ENCODE results near the gene NR6A1.

The NR6A1 gene

GRCh38 chr9:124510650-124511425, 260.3 kb downstream of the NR6A1 start:
- no peak overlapping the region for H2AFZ ChIP-seq (ENCODE audit: low read depth, low read length, severe bottlenecking)
- TF ChIP-seq EZH2phosphoT487 (conservative IDR thresholded peaks at IDR 0.05; ENCODE audit: low read length): no peak
- TF ChIP-seq, protein P1, sequence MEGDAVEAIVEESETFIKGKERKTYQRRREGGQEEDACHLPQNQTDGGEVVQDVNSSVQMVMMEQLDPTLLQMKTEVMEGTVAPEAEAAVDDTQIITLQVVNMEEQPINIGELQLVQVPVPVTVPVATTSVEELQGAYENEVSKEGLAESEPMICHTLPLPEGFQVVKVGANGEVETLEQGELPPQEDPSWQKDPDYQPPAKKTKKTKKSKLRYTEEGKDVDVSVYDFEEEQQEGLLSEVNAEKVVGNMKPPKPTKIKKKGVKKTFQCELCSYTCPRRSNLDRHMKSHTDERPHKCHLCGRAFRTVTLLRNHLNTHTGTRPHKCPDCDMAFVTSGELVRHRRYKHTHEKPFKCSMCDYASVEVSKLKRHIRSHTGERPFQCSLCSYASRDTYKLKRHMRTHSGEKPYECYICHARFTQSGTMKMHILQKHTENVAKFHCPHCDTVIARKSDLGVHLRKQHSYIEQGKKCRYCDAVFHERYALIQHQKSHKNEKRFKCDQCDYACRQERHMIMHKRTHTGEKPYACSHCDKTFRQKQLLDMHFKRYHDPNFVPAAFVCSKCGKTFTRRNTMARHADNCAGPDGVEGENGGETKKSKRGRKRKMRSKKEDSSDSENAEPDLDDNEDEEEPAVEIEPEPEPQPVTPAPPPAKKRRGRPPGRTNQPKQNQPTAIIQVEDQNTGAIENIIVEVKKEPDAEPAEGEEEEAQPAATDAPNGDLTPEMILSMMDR (IDR thresholded peaks at IDR 0.05; ENCODE audit: insufficient read depth, low read length, poor library complexity, severe bottlenecking): no peak
- no peak overlapping the region for H3K27ac ChIP-seq (ENCODE audit: low read depth, low read length)
- H4K20me1 ChIP-seq (ENCODE audit: low read depth, low read length): no peaks in the 10 kb centered on the region
- no peaks in the 10 kb centered on the region for H3K9me3 ChIP-seq (ENCODE audit: insufficient read depth, low read length)
- H3K9ac ChIP-seq (ENCODE audit: low read length): no peak overlapping the region
- no peaks in the 10 kb centered on the region for H3K9me2 ChIP-seq (replicated peaks; ENCODE audit: insufficient read depth, low read length)
- H3K36me3 ChIP-seq (ENCODE audit: low read length): no peaks in the 10 kb centered on the region
- H3K27me3 ChIP-seq (ENCODE audit: low read length): no peaks in the 10 kb centered on the region
- no peak overlapping the region for H3K4me2 ChIP-seq (ENCODE audit: low read depth, low read length, poor library complexity, severe bottlenecking)
- no peaks in the 10 kb centered on the region for H3F3A ChIP-seq (ENCODE audit: insufficient read depth)
- no peaks in the 10 kb centered on the region for H3K79me2 ChIP-seq (ENCODE audit: insufficient read depth, low read length)
- H3K4me3 ChIP-seq (ENCODE audit: insufficient read depth, low read length, poor library complexity, severe bottlenecking): no peak overlapping the region

DNA sequence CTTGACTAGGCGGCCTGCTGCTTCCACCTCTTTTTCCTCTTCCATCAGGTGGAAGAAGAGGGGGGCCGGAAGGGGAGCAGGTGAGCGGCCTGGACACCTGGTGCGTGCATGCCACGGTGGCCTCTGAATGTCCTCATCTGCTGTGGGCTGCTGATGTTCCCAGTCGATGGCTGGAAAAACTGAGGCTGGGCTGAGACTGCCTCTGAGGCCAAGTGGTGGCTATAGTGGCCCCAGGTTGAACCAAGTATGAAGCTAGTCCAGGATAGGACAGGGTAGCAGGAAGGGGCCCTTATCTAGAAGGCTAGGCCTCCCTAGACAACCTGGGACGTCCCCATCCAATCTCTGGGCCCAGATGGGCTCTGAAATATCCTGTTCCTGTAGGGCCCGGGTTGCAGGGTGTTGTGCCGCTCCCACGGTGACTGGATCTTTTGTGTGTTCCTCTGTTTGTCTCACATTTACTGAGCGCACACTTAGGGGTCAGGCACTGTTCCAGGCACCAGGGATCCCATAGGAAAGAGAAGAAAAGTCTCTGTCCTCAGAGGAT, 263.2 kb downstream of the NR6A1 start:
- Histone ChIP-seq H3F3A (ENCODE audit: insufficient read depth) (no peaks in the 10 kb centered on the region), H3K79me2 (ENCODE audit: insufficient read depth, low read length) (no peaks in the 10 kb centered on the region), H2AFZ (ENCODE audit: low read depth, low read length, severe bottlenecking) (no peak overlapping the region), H4K20me1 (ENCODE audit: low read depth, low read length) (no peaks in the 10 kb centered on the region), H3K27ac (ENCODE audit: low read depth, low read length) (no peak overlapping the region), H3K4me3 (ENCODE audit: insufficient read depth, low read length, poor library complexity, severe bottlenecking) (no peak overlapping the region), H3K27me3 (ENCODE audit: low read length) (no peaks in the 10 kb centered on the region), H3K4me2 (ENCODE audit: low read depth, low read length, poor library complexity, severe bottlenecking) (no peak overlapping the region), H3K36me3 (ENCODE audit: low read length) (no peaks in the 10 kb centered on the region), H3K9ac (ENCODE audit: low read length) (no peak overlapping the region), H3K9me3 (ENCODE audit: insufficient read depth, low read length) (no peaks in the 10 kb centered on the region), H3K9me2 (replicated peaks; ENCODE audit: insufficient read depth, low read length) (no peaks in the 10 kb centered on the region)
- TF ChIP-seq, protein P1 (IDR thresholded peaks at IDR 0.05; ENCODE audit: insufficient read depth, low read length, poor library complexity, severe bottlenecking): no peak
- TF ChIP-seq EZH2phosphoT487 (conservative IDR thresholded peaks at IDR 0.05; ENCODE audit: low read length): no peak

GRCh38 chr9:124506931-124507879, 263.9 kb downstream of the NR6A1 start, which contains the start of gene NR5A1:
Gene NR5A1, minus strand, starts transcription at chr9:124507399. Its CDS starts 4,004 bp downstream, at chr9:124503395.
- no peak for TF ChIP-seq EZH2phosphoT487 (conservative IDR thresholded peaks at IDR 0.05; ENCODE audit: low read length)
- TF ChIP-seq, protein P1 (IDR thresholded peaks at IDR 0.05; ENCODE audit: insufficient read depth, low read length, poor library complexity, severe bottlenecking): no peak
- H2AFZ ChIP-seq (ENCODE audit: low read depth, low read length, severe bottlenecking): no peak within 1 kb of the TSS
- H3K27me3 ChIP-seq (ENCODE audit: low read length): no peaks in the 10 kb centered on the region
- H3K27ac ChIP-seq (ENCODE audit: low read depth, low read length): no peak within 1 kb of the TSS
- no peaks in the 10 kb centered on the region for H4K20me1 ChIP-seq (ENCODE audit: low read depth, low read length)
- H3K36me3 ChIP-seq (ENCODE audit: low read length): no peaks in the 10 kb centered on the region
- H3K4me3 ChIP-seq (ENCODE audit: insufficient read depth, low read length, poor library complexity, severe bottlenecking): no peak within 1 kb of the TSS
- H3K4me2 ChIP-seq (ENCODE audit: low read depth, low read length, poor library complexity, severe bottlenecking): no peak within 1 kb of the TSS
- no peaks in the 10 kb centered on the region for H3K9me2 ChIP-seq (replicated peaks; ENCODE audit: insufficient read depth, low read length)
- H3K79me2 ChIP-seq (ENCODE audit: insufficient read depth, low read length): no peaks in the 10 kb centered on the region
- H3K9ac ChIP-seq (ENCODE audit: low read length): no peak within 1 kb of the TSS
- H3F3A ChIP-seq (ENCODE audit: insufficient read depth): no peaks in the 10 kb centered on the region
- H3K9me3 ChIP-seq (ENCODE audit: insufficient read depth, low read length): no peaks in the 10 kb centered on the region
